Dendritic cell treated with granulocyte-macrophage colony-stimulating factor and Interleukin-4, amounts not matched to agents 40 ng/mL and 50 ng/mL, for 4 days (primary cell): ENCODE data around the gene RUVBL2.
"Not testable (repeated sequence)": the region's sequence is repeated elsewhere in the genome, so short reads cannot be mapped to it uniquely, and the experiment has no call there.

ENCODE experiments used
- H3K27ac Mint-ChIP-seq: one replicate; pipeline ENCODE4 v1.8.0; 2022; ENCODE audit warnings: mild to moderate bottlenecking, mixed read lengths
- H3K27me3 Mint-ChIP-seq: one replicate; pipeline ENCODE4 v1.8.0; 2022; ENCODE audit warnings: mild to moderate bottlenecking, mixed read lengths
- H3K36me3 Mint-ChIP-seq: one replicate; pipeline ENCODE4 v1.8.0; 2022; ENCODE audit warnings: low read depth, mixed read lengths
- H3K4me1 Mint-ChIP-seq: one replicate; pipeline ENCODE4 v1.8.0; 2022; ENCODE audit warnings: low read depth, mixed read lengths
- H3K4me3 Mint-ChIP-seq: one replicate; pipeline ENCODE4 v1.8.0; 2022; ENCODE audit warnings: mild to moderate bottlenecking, moderate library complexity, mixed read lengths
- H3K9me3 Mint-ChIP-seq: one replicate; pipeline ENCODE4 v1.8.0; 2022; ENCODE audit warnings: mixed read lengths
- intact Hi-C: fragments of 100-400 bp; cut with micrococcal nuclease; formaldehyde crosslinking; loops from one replicate; pipeline ENCODE4 v1.15.0; 2022

The RUVBL2 gene

DNA sequence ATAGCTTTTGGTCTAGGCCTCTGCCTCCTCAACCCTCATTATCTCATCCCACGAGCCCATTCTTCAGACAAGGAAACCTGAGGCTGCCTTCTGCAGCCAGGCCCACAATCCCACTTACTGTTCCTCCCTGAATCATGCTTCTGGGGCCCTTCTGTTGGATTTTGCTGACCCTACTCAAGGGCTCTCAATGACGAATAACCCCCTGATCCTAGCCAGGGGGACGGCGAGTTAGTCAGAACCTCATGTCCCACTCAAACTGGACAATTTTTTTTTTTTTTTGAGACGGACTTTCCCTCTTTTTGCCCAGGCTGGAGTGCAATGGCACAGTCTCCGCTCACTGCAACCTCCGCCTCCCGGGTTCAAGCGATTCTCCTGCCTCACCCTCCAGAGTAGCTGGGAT is 28.4 kb downstream of the RUVBL2 start:
- H3K9me3 Mint-ChIP-seq, result no peaks in the 10 kb centered on the region
- no peak overlapping the region for H3K27ac Mint-ChIP-seq
- H3K4me3 Mint-ChIP-seq, result no peak overlapping the region
- intact Hi-C loops, result no loop called here
- no peaks in the 10 kb centered on the region for H3K36me3 Mint-ChIP-seq
- H3K4me1 Mint-ChIP-seq, result peaks cover 19% of the 10 kb centered on the region
- H3K27me3 Mint-ChIP-seq, result peaks cover 45% of the 10 kb centered on the region

- H3K4me1 Mint-ChIP-seq, result peaks cover 10% of the 10 kb centered on the region
- H3K36me3 Mint-ChIP-seq, H3K9me3 Mint-ChIP-seq, H3K27ac Mint-ChIP-seq, intact Hi-C loops, H3K4me3 Mint-ChIP-seq: not testable (repeated sequence)
- peaks cover 28% of the 10 kb centered on the region for H3K27me3 Mint-ChIP-seq
These were observed 30.5 kb downstream of the RUVBL2 start, which contains the start of gene CGB3 for GRCh38 chr19:49024233-49024632. CGB3 (minus strand) TSS chr19:49024333; CDS start chr19:49023971, 362 bp downstream.

DNA sequence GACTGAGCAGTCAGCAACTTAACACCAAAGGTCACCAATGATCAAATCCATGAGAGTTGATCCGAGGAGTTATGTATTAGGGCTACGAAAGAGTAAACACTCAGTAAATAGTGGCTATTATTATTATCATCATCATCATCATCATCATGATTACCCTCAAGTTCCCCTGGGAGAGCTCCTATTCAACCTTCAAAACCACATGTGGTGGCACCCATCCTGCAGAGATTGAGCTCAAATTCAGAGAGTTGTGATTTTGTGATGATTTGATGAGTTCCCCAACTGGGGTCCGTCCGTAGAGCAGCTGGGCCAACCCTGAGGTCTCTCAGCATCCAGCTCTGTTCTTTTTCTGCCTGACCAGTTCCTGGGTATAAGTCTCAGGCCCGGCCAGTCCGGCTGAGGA is 31.4 kb downstream of the RUVBL2 start:
- H3K9me3 Mint-ChIP-seq, H3K36me3 Mint-ChIP-seq, H3K4me1 Mint-ChIP-seq, intact Hi-C loops, H3K4me3 Mint-ChIP-seq, H3K27ac Mint-ChIP-seq: not testable (repeated sequence)
- H3K27me3 Mint-ChIP-seq, result peaks cover 25% of the 10 kb centered on the region

GRCh38 chr19:49025599-49025998 is 31.9 kb downstream of the RUVBL2 start:
- H3K27ac Mint-ChIP-seq, H3K4me1 Mint-ChIP-seq, intact Hi-C loops, H3K36me3 Mint-ChIP-seq, H3K4me3 Mint-ChIP-seq, H3K9me3 Mint-ChIP-seq: not testable (repeated sequence)
- H3K27me3 Mint-ChIP-seq, result peaks cover 24% of the 10 kb centered on the region

DNA sequence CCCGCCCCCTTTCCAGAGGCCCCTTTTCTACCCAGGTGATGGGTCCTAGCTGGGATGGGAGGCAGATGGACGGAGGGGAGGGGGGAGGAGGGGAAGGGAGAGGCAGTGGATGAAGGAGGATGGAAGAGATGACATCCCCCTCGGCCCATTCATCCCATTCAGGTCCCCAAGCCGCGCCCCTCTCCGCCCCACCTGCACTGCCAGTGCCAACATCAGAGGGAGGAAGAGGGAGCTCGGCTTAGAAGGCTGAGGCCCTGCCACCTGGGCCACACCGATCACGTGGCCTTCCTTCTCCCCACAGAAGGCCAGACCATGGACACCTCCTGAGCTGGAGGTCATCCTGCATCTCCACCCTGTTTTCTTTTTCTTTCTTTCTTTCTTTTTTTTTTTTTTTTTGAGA is 35.0 kb downstream of the RUVBL2 start:
- H3K27me3 Mint-ChIP-seq, result peaks cover 27% of the 10 kb centered on the region
- intact Hi-C loops, H3K9me3 Mint-ChIP-seq, H3K36me3 Mint-ChIP-seq, H3K27ac Mint-ChIP-seq, H3K4me1 Mint-ChIP-seq, H3K4me3 Mint-ChIP-seq: not testable (repeated sequence)

- peaks cover 27% of the 10 kb centered on the region for H3K27me3 Mint-ChIP-seq
- intact Hi-C loops, H3K9me3 Mint-ChIP-seq, H3K36me3 Mint-ChIP-seq, H3K27ac Mint-ChIP-seq, H3K4me3 Mint-ChIP-seq, H3K4me1 Mint-ChIP-seq: not testable (repeated sequence)
These were observed 36.1 kb downstream of the RUVBL2 start for GRCh38 chr19:49029749-49030148.

GRCh38 chr19:49030323-49030722 is 36.6 kb downstream of the RUVBL2 start:
- H3K27me3 Mint-ChIP-seq, result peaks cover 27% of the 10 kb centered on the region
- H3K36me3 Mint-ChIP-seq, H3K4me1 Mint-ChIP-seq, H3K9me3 Mint-ChIP-seq, H3K4me3 Mint-ChIP-seq, H3K27ac Mint-ChIP-seq, intact Hi-C loops: not testable (repeated sequence)

DNA sequence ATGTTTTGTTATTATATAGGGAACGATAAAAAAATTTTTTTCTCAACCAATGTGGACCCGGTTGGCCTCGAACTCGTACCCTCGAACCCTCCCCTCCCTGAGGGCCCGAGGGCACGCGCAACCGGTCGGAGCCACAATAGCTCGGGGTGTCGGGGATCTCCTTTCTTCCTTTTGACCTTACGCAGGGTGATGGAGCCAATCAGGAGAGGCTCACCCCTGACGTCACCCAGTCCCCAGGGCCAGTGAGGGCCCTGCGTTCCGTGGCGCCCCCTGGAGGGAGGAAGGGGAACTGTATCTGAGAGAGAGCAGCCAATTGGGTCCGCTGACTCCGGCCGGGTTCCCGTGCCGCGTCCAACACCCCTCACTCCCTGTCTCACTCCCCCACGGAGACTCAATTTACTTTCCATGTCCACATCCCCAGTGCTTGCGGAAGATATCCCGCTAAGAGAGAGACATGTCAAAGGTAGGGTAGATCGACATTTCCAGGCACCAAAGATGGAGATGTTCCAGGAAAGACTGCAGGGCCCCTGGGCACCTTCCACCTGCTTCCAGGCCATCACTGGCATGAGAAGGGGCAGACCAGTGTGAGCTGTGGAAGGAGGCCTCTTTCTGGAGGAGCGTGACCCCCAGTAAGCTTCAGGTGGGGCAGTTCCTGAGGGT is 38.1 kb downstream of the RUVBL2 start, which contains the start of gene CGB2:
TSS of gene CGB2 (plus strand) at position 249 of the 660 bp plus-strand sequence. CDS start at position 455, 206 bp downstream.
- H3K4me3 Mint-ChIP-seq, H3K9me3 Mint-ChIP-seq, H3K27ac Mint-ChIP-seq, intact Hi-C loops, H3K4me1 Mint-ChIP-seq, H3K36me3 Mint-ChIP-seq: not testable (repeated sequence)
- peaks cover 32% of the 10 kb centered on the region for H3K27me3 Mint-ChIP-seq

GRCh38 chr19:49036815-49037214 is 43.1 kb downstream of the RUVBL2 start, which contains the start of gene CGB1:
CGB1 (minus strand) TSS chr19:49036895; CDS start chr19:49036711, 184 bp downstream.
- H3K9me3 Mint-ChIP-seq, H3K27ac Mint-ChIP-seq, intact Hi-C loops, H3K4me1 Mint-ChIP-seq, H3K4me3 Mint-ChIP-seq, H3K36me3 Mint-ChIP-seq: not testable (repeated sequence)
- H3K27me3 Mint-ChIP-seq, result peaks cover 11% of the 10 kb centered on the region

- intact Hi-C loops, H3K36me3 Mint-ChIP-seq, H3K4me3 Mint-ChIP-seq, H3K9me3 Mint-ChIP-seq, H3K4me1 Mint-ChIP-seq, H3K27ac Mint-ChIP-seq: not testable (repeated sequence)
- peaks cover 11% of the 10 kb centered on the region for H3K27me3 Mint-ChIP-seq
These were observed 44.4 kb downstream of the RUVBL2 start for GRCh38 chr19:49038111-49038510.

- H3K4me3 Mint-ChIP-seq, H3K36me3 Mint-ChIP-seq, H3K4me1 Mint-ChIP-seq, H3K27ac Mint-ChIP-seq, H3K9me3 Mint-ChIP-seq, intact Hi-C loops: not testable (repeated sequence)
- peaks cover 11% of the 10 kb centered on the region for H3K27me3 Mint-ChIP-seq
These were observed 45.0 kb downstream of the RUVBL2 start for GRCh38 chr19:49038557-49039276.

GRCh38 chr19:49039736-49040135 is 46.0 kb downstream of the RUVBL2 start:
- H3K9me3 Mint-ChIP-seq, intact Hi-C loops, H3K36me3 Mint-ChIP-seq, H3K4me3 Mint-ChIP-seq, H3K27ac Mint-ChIP-seq, H3K4me1 Mint-ChIP-seq: not testable (repeated sequence)
- H3K27me3 Mint-ChIP-seq, result peaks cover 11% of the 10 kb centered on the region

DNA sequence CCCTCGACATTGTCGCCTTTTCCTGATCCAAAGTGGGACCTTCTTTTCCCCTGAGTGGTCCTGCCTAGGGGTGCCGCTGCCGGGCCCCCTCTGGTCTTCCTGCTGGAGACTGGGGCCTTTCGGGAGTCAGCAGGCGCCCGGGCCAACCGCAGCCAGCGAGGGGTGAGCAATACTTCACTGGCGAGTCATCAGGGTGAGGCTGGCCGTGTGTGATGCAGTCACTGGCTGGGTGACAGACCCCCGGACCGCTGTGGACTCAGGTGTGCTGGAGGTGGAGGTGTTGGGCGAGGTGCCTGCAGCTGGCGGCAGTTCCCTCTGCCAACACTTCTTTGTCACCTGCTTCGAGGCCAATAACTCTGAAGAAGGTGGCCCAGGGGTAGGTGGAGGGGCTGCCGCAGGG is 48.5 kb downstream of the RUVBL2 start:
- H3K9me3 Mint-ChIP-seq, result no peaks in the 10 kb centered on the region
- H3K27me3 Mint-ChIP-seq, result peaks cover 12% of the 10 kb centered on the region
- no peak overlapping the region for H3K4me3 Mint-ChIP-seq
- intact Hi-C loops, result no loop called here
- H3K27ac Mint-ChIP-seq, result no peak overlapping the region
- no peaks in the 10 kb centered on the region for H3K4me1 Mint-ChIP-seq
- no peaks in the 10 kb centered on the region for H3K36me3 Mint-ChIP-seq

DNA sequence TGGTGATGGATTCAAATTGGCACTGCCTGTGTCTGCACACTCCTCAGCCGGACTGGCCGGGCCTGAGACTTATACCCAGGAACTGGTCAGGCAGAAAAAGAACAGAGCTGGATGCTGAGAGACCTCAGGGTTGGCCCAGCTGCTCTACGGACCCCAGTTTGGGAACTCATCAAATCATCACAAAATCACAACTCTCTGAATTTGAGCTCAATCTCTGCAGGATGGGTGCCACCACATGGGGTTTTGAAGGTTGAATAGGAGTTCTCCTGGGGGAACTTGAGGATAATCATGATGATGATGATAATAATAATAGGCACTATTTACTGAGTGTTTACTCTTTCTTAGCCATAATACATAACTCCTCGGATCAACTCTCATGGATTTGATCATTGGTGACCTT is 49.0 kb downstream of the RUVBL2 start:
- H3K4me1 Mint-ChIP-seq, H3K36me3 Mint-ChIP-seq, H3K4me3 Mint-ChIP-seq, H3K27ac Mint-ChIP-seq, intact Hi-C loops, H3K9me3 Mint-ChIP-seq: not testable (repeated sequence)
- peaks cover 13% of the 10 kb centered on the region for H3K27me3 Mint-ChIP-seq

DNA sequence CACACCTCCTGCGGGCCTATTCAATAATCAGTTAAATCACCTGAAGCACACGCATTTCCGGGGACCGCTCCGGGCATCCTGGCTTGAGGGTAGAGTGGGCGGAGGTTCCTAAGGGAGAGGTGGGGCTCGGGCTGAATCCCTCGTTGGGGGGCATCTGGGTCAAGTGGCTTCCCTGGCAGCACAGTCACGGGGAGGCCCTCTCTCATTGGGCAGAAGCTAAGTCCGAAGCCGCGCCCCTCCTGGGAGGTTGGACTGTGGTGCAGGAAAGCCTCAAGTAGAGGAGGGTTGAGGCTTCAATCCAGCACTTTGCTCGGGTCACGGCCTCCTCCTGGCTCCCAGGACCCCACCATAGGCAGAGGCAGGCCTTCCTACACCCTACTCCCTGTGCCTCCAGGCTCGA is 49.9 kb downstream of the RUVBL2 start, which contains the start of gene CGB5:
TSS of gene CGB5 (plus strand) at position 301 of the 400 bp plus-strand sequence. CDS start 362 bp downstream, outside the sequence.
- intact Hi-C loops, H3K4me3 Mint-ChIP-seq, H3K27ac Mint-ChIP-seq, H3K4me1 Mint-ChIP-seq, H3K9me3 Mint-ChIP-seq, H3K36me3 Mint-ChIP-seq: not testable (repeated sequence)
- H3K27me3 Mint-ChIP-seq, result peaks cover 13% of the 10 kb centered on the region
